Astrocyte of the spinal cord (primary cell): ENCODE measurements around the gene RBMS3.

ENCODE experiments used
- DNase-seq: peaks from one replicate; pipeline ENCODE4 v3.0.0; 2011; ENCODE audit warnings: low read depth, low spot score
- H3K4me3 ChIP-seq: 2 replicates; pipeline ENCODE4 v1.5.1; 2011; ENCODE audit warnings: low read depth, mild to moderate bottlenecking, low read length, moderate library complexity
- CTCF ChIP-seq: IDR thresholded peaks from 2 replicates; pipeline ENCODE4 v1.5.1; 2012; ENCODE audit warnings: low read depth, mild to moderate bottlenecking, low read length, inconsistent platforms
- in situ Hi-C: cut with HindIII; loops from 2 replicates; pipeline ENCODE4 v1.10.0; 2017; ENCODE audit warnings: low sequenced_read_pairs

RBMS3 gene

GRCh38 chr3:29991198-29991597 lies 710.3 kb downstream of the RBMS3 start:
- no peak for TF ChIP-seq CTCF
- in situ Hi-C loops, result no loop called here
- H3K4me3 ChIP-seq, result no peak overlapping the region
- DNase-seq, result no peak

- H3K4me3 ChIP-seq, result no peak overlapping the region
- in situ Hi-C loops, result no loop called here
- no peak for TF ChIP-seq CTCF
- no peak for DNase-seq
These were observed 721.9 kb downstream of the RBMS3 start for GRCh38 chr3:30002797-30003196.

- in situ Hi-C loops, result no loop called here
- DNase-seq, result no peak
- no peak overlapping the region for H3K4me3 ChIP-seq
- TF ChIP-seq CTCF, result no peak
These were observed 722.9 kb downstream of the RBMS3 start for GRCh38 chr3:30003741-30004140.

GRCh38 chr3:30004481-30004880 lies 723.6 kb downstream of the RBMS3 start:
- DNase-seq, result no peak
- no peak for TF ChIP-seq CTCF
- H3K4me3 ChIP-seq, result no peak overlapping the region
- in situ Hi-C loops, result no loop called here

GRCh38 chr3:30006111-30006510 lies 725.2 kb downstream of the RBMS3 start:
- no peak for TF ChIP-seq CTCF
- H3K4me3 ChIP-seq, result no peak overlapping the region
- in situ Hi-C loops, result no loop called here
- no peak for DNase-seq

- TF ChIP-seq CTCF, result no peak
- in situ Hi-C loops, result no loop called here
- DNase-seq, result no peak
- no peak overlapping the region for H3K4me3 ChIP-seq
These were observed 726.8 kb downstream of the RBMS3 start for GRCh38 chr3:30007668-30008067.

- in situ Hi-C loops, result no loop called here
- DNase-seq, result no peak
- TF ChIP-seq CTCF, result no peak
- H3K4me3 ChIP-seq, result no peak overlapping the region
These were observed 730.4 kb downstream of the RBMS3 start for GRCh38 chr3:30011237-30011803.
